Diencephalon (tissue), 1 donor: Measurements from ENCODE around the gene S100B. TPM values are rescaled to one million over a fixed set of nuclear protein-coding genes. Genes with fewer than 3 reads are reported as not detected.

Source experiments
- total RNA-seq: library from RNA; depleted of rRNA; stranded (reverse); fragments of >200 nt; gene quantifications from one replicate; pipeline ENCODE4 v1.2.3, GENCODE V29; 2014

S100B gene
- total RNA-seq, result 57.0 TPM

GRCh38 chr21:46604975-46605766 is at the start of gene S100B:
Gene S100B, minus strand, starts transcription at chr21:46605082. Its CDS starts 2,667 bp downstream, at chr21:46602415.

GRCh38 chr21:46635324-46636180 is 30.7 kb upstream of the S100B start, which contains the start of gene PRMT2:
Gene PRMT2, plus strand, starts transcription at chr21:46635674. Its CDS starts 1,278 bp downstream, at chr21:46636952.

Other genes starting within 250 kb of the S100B start
- 40.1 TPM for gene DIP2A, start 146.2 kb downstream of the S100B start, total RNA-seq
- 212 TPM for gene PRMT2, start 30.6 kb upstream of the S100B start, total RNA-seq